ENCODE data around the gene MAP2K5. TPM values are rescaled to one million over a fixed set of nuclear protein-coding genes. Genes with fewer than 3 reads are reported as not detected.

MAP2K5 gene
- total RNA-seq, 1 donor from 2014 or later = 8.0 TPM

- H3K4me3 ChIP-seq (ENCODE audit: low read depth, low read length) = no peak overlapping the region
- no peak for TF ChIP-seq CTCF (IDR thresholded peaks at IDR 0.05; ENCODE audit: insufficient read depth, low read length, poor library complexity, severe bottlenecking)
- H3K27me3 ChIP-seq (ENCODE audit: control insufficient read depth, insufficient read depth, low read length) = no peaks in the 10 kb centered on the region
- H3K36me3 ChIP-seq (ENCODE audit: control insufficient read depth, insufficient read depth, low read length) = no peaks in the 10 kb centered on the region
- no peak for DNase-seq (ENCODE audit: low read depth)
Measured at GRCh38 chr15:67852418-67852817, 309.9 kb downstream of the MAP2K5 start.

- Histone ChIP-seq H3K4me3 (ENCODE audit: low read depth, low read length) (no peak overlapping the region), H3K27me3 (ENCODE audit: control insufficient read depth, insufficient read depth, low read length) (no peaks in the 10 kb centered on the region), H3K36me3 (ENCODE audit: control insufficient read depth, insufficient read depth, low read length) (no peaks in the 10 kb centered on the region)
- TF ChIP-seq CTCF (IDR thresholded peaks at IDR 0.05; ENCODE audit: insufficient read depth, low read length, poor library complexity, severe bottlenecking) = no peak
- no peak for DNase-seq (ENCODE audit: low read depth)
Measured at GRCh38 chr15:67853454-67853853, 311.0 kb downstream of the MAP2K5 start.

GRCh38 chr15:67854358-67854757 lies 311.9 kb downstream of the MAP2K5 start:
- no peaks in the 10 kb centered on the region for H3K36me3 ChIP-seq (ENCODE audit: control insufficient read depth, insufficient read depth, low read length)
- no peak overlapping the region for H3K4me3 ChIP-seq (ENCODE audit: low read depth, low read length)
- no peak for DNase-seq (ENCODE audit: low read depth)
- H3K27me3 ChIP-seq (ENCODE audit: control insufficient read depth, insufficient read depth, low read length) = no peaks in the 10 kb centered on the region
- TF ChIP-seq CTCF (IDR thresholded peaks at IDR 0.05; ENCODE audit: insufficient read depth, low read length, poor library complexity, severe bottlenecking) = no peak

- no peak for DNase-seq (ENCODE audit: low read depth)
- no peak for TF ChIP-seq CTCF (IDR thresholded peaks at IDR 0.05; ENCODE audit: insufficient read depth, low read length, poor library complexity, severe bottlenecking)
- Histone ChIP-seq H3K36me3 (ENCODE audit: control insufficient read depth, insufficient read depth, low read length) (no peaks in the 10 kb centered on the region), H3K4me3 (ENCODE audit: low read depth, low read length) (no peak overlapping the region), H3K27me3 (ENCODE audit: control insufficient read depth, insufficient read depth, low read length) (no peaks in the 10 kb centered on the region)
Measured at GRCh38 chr15:67855842-67856241, 313.3 kb downstream of the MAP2K5 start.

Other genes starting within 250 kb of the MAP2K5 start
- gene C15orf61, start 21.6 kb upstream of the MAP2K5 start, total RNA-seq = 2.9 and 6.7 TPM in 2 replicates

Measured in kidney epithelial cell (primary cell).